GM19023 (cell line): ENCODE measurements around the gene TTC7B.

Experiments used
- ATAC-seq: cut with Tn5 transposase; IDR thresholded peaks from one replicate; pipeline ENCODE4 v1.9.1; 2021; ENCODE audit warnings: mild to moderate bottlenecking, moderate library complexity; ENCODE audit not compliant: unreplicated experiment

TTC7B gene

DNA sequence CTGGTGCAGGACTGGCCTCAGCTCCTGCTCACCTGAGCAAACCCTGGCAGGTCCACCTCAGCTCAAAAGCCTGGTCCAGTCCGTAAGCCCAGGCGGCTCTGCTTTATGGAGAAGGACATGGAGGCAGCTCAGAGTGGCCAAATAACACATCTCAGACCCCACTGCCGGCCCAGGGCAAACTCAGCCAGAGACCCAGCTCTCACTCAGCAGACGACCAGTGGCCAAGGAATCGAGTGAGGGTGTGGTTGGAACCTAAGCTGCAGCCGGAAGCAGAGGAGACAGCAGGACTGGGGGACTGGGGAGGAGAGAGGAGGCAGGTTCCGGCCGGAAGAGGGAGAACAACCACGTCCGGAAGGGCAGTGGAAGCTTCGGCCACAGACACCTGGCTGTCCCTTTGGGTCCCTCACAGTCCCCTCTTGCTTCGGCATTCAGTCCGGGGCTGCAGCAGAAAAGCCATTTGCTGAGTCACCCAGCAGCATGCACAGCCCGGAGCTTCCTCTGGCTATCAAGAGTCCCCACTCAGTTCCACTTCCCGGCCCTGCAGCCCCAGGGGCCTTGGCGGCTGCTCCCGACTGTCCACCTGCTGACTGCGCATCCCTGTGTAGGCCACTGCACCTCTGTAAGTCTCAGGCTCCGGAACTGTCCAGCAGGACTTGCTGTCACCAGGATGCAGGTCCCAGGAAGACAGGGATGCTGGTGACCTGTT is 315.4 kb downstream of the TTC7B start:
- ATAC-seq, result no peak

DNA sequence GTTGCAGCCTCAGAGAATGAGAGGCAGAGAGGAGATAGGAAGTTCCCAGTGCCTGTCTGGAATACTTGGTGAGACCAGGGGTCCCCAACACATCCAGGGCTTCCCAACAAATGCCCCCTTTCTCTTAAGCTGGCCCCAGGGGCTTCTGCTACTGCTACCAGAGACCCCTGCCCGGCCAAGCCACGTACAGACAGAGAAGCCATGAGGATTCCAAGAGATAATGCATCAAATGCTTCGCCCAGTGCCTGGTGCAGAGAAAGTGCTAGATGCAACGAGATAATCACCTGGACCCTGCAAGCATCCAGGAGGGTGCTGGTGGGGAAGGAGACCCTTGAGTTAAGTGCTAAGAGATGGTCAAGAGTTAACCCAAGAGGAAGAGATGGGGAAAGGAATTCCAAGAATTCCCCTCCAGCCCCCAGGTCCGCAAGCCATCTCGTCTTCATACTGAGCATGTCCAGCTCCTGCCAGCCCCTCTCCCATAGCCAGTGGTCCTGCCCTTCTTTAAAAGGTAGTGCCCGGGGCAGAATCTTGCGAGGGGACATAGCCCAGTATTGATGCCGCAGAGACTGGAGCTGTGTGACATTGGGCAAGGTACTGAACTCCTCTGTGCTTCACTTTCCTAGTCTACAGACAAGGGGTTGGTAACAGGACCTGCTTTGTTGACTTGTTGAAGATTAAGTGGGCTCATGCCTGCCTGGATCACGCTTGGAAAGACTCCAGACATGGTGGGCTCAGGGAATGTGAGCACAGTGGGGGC is 316.1 kb downstream of the TTC7B start:
- ATAC-seq, result no peak

DNA sequence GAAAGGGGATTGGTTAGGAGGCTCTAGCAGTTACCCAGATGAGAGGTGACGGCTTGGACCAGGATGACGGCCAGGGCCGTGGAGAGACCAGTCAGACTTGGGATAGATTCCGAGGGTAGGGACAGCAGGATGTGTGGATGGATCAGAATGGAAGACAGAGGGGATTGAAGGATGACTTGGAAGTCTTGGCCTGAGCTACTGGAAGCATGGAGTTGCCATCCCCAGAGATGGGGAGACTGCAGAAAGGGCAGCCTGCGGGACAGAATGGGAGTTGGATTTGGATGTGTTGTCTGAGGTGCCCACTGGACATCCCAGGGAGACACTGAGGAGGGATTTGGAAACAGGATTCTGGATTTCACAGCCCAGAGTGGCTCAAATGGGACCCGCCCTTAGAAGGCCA is 317.1 kb downstream of the TTC7B start:
- no peak for ATAC-seq

DNA sequence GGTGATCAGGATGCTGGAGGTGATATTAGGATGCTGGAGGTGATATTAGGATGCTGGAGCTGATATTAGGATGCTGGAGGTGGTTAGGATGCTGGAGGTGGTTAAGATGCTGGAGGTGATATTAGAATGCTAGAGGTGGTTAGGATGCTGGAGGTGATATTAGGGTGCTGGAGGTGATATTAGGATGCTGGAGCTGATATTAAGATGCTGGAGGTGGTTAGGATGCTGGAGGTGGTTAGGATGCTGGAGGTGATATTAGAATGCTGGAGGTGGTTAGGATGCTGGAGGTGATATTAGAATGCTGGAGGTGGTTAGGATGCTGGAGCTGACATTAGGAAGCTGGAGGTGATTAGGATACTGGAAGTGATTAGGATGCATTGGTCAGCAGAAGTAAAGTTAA is 318.0 kb downstream of the TTC7B start:
- ATAC-seq, result no peak

DNA sequence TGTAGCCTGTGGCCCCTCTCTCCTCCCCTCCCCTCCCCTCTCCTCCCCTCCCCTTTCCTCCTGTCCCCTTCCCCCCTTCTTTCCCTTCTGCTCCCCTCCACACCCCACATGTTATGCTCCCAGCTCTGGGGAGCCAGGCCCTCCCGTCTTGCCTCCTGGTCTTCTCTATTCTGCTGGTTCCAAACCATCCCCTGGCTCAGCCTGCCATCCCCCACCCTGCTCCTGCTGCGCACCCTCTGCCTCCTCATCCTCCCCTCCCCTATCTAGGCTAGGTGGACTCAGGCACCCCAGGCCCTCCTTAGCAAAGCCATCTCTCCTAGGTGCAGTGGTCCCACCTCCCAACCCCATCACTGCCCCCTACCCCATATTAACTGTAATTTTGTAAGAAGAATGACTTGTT is 319.9 kb downstream of the TTC7B start:
- no peak for ATAC-seq

DNA sequence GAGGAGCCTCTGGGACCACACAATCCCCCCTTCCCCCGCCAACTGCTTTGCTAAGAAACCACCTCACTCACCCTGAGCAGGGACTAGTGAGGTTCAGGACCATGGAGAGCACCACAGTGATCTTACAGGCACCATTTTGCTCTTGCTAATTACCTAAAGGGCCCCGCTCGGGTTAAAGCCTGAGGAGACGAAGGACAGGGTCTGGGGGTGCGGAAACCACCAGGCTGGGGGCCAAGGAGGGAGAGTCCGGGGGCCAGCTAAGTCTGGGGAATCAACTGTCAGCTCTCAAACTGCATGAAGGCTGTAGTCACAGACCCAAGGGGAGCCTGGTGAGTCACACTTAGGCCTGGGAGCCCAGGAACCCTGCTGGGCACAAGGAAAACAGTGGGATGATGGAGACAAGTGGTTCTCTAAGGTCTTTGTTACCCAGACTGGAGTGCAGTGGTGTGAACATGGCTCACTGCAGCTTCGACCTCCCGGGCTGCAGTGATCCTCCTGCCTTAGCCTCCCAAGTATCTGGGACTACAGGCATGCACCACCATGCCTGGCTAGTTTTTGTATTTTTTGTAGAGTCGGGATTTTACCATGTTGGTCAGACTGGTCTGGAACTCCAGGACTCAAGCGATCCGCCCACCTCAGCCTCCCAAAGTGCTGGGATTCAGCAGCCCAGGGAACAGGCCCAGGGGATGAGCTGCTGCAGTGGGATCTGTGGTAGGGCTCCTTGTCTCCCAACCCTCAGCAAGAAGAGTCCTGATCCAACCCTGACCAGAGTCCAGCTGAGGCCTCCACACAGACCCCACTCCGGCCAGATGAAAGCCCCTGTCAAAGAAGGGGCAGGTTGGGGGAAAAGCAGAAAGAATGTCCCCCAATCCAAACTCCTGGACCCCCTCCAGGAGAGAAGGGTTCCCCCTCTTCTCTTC is 320.6 kb downstream of the TTC7B start:
- no peak for ATAC-seq

DNA sequence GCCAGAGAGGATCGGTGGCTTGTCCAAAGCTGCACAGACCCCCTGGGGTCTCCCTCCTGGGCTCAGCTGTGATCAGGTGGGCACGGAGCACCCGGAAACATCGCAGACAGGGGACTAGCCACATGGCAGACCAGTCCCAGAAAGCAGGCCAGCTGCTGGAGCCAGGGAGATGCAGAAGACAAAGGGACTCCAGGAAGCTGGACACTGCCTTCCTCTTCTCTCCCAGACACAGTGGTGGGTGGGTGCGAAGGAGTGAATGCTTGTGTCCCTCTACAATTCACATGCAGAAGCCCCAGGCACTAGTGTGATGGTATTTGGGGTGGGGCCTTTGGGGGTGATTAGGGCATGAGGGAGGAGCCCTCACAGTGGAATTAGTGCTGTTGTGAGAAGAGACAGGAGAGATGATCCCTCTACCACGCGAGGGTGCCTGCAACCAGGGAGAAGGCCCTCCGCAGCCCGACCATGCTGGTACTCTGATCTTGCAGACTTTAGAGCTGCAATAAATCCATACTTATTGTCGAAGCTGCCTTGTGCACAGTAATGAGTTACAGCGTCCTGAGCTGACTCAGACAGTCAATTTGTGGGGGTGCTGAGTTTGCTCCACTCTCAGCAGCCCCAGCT is 324.2 kb downstream of the TTC7B start:
- ATAC-seq, result no peak

DNA sequence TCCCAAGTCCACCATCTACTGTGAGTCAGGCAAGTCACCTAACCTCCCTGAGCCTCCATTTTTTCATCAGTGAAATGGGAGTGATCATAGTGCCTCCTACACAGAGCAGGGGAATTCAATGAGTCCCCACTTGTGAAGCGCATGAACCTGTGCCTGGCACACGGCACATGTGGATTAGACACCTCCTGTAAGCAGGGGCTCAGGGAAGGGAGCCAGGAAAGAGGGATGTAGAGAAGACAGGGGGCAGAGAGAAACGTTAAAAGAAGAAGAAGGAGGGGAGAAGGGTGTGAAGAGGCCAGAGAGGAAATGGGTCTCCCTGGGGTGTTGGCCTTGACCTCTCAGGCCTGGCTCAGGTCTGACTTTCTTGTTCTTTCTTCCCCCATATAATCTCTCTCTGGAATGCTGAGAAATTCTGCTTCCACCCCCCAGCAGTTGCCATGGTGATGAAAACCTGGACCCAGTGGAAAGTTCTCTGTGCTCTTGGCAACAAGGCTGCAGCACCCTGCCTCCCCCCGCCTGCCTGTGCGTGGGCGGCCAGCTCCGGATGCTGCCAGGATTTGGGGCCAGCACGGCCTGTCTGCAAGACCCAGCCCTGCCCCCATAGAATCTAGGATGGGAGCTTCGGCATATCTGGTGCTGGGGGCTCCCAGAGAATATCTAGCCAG is 324.9 kb downstream of the TTC7B start:
- ATAC-seq, result no peak

DNA sequence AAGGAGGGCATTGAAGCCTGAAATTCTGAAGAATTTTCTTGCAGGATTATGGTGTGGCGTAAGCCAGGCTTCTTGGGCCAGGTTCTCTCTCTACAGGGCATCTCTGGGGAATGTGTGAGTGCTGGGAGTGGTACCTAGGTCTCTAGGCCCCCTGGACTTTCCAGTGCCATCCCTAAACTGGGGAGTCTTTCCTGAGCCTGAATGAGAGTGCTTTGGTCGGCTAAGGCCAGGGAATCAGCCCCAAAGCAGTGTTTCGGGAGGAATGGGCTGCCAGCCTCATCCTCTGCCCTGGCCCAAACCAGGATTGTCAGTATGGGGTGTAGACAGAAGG is 325.5 kb downstream of the TTC7B start:
- ATAC-seq, result no peak

DNA sequence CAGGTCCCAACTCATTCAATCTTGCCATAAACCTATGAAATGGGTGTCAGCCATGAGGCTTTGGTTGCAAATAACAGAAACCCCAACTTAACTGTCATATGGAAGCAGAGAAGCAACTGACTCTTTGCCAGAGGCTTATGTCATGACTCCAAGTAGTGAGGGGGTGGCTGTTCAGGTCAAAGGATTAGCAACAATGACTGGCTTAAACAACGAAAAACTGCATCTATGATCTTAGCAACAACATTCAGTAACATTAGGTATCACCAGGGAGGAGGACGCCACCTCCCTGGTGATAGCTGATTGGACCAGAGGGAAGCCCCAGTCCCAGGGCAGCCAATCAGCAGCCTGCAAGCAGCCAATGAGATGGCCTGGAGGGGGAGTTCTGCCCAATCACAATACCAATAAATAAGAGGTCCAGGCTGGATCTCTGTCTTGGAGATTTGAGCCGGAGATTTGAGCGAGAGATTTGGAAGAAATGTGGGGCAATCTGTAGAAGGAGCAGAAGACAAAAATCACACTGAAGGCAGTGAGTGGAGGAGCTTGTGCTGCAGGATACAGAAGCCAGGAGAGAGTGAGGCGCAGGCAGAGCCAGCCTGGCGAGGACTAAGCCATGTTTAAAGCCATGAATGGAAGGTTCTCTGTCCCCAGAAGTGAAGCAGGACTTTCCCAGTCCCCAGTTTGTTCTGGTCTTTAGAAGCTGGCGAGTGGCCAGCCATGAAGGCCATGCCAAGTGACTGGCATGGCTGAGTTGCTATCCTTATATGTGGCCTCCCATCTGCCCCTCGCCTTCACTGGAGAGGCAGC is 326.1 kb downstream of the TTC7B start:
- ATAC-seq, result no peak

DNA sequence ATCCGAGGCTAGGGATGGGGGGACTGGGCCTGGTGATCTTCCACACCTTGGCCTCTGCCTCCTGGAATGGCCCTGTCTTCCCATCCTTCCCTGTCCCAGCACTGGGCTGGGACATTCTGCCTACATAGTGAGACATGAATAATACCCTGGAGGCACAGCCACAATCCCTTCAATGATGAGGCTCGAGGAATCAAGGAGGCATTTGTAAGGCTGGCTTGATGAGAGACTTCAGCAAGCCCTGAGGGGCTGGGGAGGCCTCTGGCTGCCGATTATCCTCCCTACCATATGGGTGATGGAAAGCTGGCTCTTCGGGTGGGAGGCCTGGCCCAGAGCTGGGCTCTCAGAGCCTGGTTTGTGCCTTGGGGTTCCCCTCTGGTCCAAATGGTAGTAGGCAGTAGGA is 326.9 kb downstream of the TTC7B start:
- ATAC-seq, result no peak

DNA sequence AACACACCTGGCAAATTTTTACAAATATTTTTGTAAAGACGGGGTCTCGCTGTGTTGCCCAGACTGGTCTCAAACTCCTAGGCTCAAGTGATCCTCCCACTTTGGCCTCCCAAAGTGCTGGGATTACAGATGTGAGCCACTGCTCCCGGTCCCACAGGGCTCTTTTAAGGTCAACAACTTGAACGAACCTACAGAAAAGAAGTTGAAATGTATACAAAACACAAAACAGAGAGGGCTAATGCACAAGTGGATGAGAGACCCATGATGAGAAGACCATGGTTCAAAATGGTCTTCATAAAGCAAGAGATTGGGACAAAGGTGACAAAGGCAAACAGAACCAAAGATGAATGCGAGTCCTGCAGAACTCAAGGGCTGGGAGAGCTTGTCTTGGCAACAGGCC is 328.0 kb downstream of the TTC7B start:
- ATAC-seq, result no peak

DNA sequence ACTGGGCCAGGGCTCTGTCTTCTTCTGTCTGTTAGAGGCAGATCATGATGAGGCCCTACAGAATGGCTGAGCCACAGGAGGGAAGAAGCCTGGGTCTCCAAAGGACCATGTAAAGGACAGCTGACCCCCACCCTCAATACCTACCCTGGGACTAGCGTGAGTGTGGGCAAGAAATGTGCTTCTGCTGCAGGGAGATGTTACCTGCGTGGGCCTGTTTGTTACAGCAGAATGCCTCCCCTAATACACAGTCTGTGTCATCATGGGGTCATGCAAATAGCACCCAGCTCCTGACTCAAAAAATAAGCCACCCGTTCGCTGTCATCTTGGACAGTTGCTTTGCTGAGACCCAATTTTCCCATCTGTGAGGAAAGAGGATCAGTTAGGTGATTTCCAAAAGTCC is 328.8 kb downstream of the TTC7B start:
- ATAC-seq, result no peak

DNA sequence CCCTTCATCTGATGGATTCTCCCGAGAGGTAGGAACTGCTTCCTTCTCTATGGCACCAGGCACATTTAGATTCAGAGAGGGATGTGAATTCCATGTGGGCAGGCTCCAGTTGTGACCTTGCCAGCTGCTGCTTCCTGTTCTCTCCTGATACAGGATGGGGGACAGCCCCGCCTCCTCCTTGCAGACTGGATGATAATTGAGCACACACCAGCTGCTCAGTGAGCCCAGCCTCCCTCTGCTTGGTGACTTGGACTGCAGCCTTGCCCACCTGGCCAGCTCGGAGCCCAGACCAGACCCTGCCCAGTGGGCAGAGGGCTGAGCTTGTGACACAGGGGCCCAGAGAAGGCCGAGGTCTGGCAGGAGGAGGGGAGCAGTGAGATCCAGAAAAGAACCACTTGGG is 329.2 kb downstream of the TTC7B start:
- ATAC-seq, result no peak

DNA sequence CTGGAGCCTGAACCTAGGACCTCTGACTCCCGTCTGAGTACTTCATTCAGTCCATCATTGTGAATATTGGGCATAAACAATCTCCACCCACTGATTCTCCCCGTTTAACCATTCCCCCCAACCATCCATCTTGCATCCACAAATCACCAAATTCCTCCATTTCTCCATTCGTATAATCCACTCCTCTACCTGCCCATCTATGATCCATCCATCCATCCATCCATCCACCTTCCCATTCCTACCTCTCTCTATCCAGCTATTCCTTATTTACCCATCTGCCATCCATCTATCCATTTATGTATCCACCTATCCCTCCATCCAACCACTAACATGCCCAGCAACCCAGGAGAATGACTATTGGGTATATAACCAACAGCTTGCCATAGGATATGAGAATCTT is 331.9 kb downstream of the TTC7B start:
- no peak for ATAC-seq

DNA sequence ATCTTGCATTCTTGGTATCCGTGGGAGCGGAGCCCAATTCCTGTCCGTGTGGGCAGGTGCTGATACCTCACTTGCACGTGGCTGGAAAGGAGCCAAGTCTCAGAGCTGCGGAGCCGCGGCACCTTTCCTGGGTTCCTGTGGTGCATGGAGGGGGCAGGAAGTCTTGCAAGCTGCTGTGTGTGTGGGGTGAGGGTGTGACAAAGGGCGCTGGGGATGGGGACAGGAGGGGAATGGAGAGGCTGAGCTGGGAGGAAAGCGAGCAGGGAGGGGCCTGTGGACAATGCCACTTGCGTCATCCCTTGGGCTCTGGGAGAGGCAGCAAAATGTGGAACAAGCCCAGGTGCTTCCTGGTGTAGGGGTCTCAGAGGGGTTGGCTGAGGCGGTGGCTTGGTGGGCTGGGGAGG is 332.7 kb downstream of the TTC7B start:
- no peak for ATAC-seq

DNA sequence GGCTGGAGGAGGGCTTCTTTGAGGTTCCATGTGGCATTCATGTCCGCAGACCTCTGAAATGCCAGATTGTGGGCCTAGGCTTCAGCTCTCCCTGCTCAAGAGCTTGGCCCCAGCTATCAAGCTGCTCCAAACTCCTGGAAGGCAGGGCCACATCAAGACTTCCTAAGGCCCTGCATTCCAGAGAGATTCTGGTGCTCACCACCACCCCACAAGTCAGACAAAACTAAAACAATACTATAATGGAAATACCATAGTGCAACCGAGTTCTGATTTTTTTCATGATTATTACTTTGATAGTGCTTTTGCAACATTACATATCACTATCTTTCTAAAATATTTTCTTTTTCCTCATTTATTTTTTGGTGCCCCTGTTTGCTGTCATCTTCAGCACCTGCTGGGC is 333.1 kb downstream of the TTC7B start:
- no peak for ATAC-seq

DNA sequence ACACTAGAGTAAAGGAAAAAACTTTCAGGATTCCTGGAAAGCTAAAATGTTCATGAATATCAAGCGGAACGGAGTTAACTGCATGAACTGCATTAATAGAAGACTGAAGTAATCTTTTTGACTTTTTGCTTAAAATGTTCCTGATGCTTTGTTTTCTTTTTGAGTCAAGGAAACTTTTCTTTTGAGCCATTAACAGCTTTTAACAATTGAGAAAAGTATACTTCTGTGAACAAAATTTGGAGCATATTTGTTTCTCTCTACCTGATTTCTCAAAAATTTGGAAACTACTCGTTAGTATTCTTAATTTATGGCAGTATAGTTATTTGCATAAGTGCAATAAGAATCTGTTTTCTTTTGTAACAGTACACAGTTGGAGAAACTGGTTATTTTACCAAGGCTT is 340.9 kb downstream of the TTC7B start:
- no peak for ATAC-seq
